Hematopoietic multipotent progenitor cell treated with erythropoietin and hydrocortisone succinate and interleukin-3 and kit ligand, for 8 days (in vitro differentiated cells): Measurements from ENCODE around the gene PLA2G4C.

Experiments used
- DNase-seq: peaks from one replicate; pipeline ENCODE4 v3.0.0-alpha.2; 2015

Gene PLA2G4C

DNA sequence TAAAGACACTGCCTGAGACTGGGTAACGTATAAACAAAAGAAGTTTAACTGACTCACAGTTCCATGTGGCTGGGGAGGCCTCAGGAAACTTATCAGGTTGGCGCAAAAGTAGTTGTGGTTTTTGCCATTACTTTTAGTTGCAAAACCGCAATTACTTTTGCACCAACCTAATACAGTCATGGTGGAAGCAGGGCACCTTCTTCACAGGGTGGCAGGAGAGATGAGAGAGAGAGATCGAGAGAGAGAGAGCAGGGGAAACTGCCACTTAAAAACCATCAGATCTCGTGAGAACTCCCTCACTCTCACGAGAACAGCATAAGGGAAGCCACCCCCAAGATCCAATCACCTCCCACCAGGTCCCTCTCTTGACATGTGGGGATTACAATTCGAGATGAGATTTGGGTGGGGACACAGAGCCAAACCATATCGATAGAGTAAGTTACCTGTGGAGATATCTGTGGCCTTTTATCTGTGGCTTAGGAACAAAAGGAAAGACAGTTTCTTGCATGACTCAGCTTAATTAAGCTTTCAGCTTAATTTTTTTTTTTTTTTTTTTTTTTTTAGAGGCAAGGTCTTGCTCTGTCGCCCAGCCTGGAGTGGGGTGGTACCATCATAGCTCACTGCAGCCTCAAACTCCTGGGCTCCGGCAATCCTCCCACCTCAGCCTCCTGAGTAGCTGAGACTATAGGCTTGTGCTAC lies 59.1 kb downstream of the PLA2G4C start:
- peak; percentile 33 for DNase-seq

DNA sequence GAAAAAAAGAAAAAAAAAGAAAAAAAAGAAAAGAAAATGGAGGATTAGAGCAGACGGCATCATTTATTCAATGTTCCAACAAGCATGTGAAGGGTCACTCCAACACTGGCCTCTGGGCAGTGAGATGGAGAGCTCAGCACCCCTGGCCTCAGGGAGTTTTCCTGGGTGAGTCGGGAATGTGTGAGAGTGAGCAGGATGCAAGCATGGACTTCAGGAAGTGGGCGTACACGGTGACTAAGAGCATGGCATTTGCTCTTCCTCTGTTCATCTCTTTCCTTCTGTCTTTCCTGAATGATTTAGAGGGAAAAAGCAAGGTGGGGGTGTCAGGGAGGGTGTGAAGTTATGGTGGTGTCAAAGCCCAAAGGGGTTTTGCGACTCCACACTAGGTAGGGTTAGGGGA lies 66.1 kb downstream of the PLA2G4C start:
- DNase-seq = no peak

DNA sequence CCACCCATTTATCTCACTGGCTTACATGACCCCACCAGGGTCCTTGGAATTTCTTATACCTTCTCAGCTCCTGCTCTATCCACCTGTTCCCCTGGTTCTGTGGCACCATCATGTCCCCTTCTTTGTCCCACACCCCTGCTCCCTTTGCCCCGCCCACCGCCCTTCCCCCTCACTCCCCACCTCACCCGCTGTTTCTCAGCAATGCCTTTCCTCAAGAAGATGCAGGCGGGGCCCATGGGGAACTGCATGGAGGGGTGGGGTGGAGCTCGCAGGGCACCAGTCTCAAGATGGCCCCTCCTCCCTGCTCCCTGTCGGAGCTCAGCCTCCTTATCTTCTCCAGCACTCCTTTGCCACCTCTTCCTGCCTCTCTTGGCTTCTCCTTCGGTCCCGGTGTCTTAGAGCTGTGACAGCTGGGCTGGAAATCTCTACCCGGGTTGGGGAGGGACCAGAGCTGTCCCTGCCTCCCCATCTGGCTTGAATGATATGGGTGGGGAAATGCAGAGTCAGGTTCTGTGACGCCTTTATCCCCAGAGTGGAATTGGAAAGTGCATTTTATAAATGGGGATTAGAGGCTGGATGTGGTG lies 66.8 kb downstream of the PLA2G4C start, which contains the start of gene CABP5:
TSS of gene CABP5 (minus strand) at position 405 of the 584 bp plus-strand sequence. CDS start at position 248, 157 bp downstream.
- peak; percentile 44 for DNase-seq

DNA sequence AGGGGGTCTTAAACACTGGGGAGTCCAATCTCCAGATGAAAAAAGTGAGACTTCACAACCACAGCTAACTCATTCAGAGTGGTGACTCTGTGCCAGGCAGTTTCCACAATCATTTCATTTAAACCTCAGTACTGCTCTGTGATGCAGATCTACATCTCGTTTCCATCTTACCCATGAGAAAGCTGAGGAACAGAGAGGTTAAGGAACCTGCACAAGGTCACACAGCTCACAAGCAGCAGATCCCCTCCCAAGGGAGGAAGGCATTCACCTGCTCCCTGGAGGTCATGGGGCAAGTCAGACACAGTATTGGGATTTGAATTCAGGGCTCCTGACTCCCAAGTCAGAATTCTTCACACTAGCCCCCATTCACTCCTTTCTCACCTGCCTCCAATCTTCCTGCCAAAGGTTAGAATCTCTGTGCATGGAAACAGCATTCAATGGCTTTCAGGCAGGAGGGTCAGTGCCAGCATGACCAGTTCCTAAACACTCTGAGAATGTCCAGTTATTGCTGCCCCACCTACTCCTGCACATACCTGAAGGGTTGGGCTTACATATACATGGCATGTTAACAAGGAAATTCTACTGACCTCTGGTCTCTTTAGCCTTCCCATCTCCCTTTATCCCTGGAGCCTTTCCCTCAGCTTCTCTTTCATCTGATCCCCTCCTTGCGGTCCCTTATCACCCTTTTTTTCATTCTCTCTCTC lies 68.6 kb downstream of the PLA2G4C start:
- DNase-seq = no peak

DNA sequence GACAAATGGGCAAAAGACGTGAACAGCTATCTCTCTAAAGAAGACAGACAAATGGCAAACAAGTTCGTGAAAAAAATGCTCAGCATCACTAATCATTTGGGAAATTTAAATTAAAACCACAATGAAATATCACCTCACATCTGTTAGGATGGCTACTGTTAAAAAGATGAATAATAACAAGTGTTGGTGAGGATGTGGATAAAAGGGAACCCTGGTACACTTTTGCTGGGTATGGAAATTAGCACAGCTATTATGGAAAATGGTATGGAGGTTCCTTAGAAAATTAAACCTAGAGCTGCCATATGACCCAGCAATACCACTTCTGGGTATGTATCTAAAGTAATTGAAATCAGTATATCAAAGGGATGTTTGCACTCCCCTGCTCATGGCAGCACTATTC lies 73.9 kb downstream of the PLA2G4C start:
- DNase-seq = no peak

DNA sequence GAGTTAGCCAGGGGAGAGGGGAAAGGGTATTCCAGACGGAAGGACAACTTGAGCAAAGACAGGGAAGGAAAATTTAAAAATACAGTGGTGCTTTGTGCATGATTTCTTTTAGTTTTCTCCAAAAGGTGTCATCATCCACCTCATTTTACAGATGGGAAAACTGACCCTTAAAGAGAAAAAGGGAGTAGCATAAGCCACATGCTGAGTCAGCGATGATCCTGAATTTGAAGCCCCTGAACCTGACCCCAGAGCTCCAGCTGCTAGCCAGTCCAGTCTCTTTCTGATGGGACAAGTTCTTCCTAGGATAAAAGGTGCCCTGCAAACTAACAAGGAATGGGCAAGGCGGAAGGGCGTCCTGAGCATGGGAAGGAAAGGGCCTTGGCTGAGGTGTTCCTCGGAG lies 77.0 kb downstream of the PLA2G4C start:
- no peak for DNase-seq

DNA sequence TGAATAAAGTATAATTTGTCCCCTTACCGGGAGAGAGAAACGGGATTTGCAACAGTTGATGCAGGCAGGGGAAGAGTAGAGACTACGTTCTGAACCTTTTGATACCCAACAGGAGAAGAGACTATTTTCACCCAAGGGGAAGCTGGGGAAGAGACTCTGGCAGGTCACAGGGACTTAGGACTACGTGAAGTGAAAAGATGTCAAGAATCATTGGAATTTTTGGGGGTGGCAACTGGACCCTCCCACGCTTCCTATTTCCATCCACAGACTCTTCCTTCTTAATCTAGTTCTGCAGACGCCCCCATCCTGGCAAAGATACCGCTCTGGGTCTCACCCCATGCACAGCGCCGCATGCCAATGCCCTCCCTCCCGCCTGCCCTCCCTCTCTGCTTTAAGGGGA lies 80.5 kb downstream of the PLA2G4C start:
- DNase-seq = no peak

DNA sequence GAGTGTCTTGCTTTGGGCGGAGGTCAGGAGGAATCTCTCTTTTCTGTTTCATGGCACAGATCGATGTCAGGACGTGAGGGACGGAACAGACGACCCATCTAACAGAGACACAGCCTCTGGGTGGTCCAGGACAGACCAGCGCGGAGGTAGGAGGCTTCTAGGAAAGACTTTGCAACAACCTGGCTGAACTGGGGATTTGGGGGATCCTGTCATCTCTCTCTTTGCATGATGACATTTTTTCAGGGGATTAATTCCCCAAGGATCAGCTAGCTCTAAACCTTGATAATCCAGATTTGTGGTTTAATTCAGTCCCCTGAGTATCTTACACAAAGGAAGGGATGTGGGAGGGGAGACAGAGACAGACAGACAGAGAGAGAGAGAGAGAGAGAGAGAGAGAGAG lies 81.2 kb downstream of the PLA2G4C start:
- DNase-seq = no peak

DNA sequence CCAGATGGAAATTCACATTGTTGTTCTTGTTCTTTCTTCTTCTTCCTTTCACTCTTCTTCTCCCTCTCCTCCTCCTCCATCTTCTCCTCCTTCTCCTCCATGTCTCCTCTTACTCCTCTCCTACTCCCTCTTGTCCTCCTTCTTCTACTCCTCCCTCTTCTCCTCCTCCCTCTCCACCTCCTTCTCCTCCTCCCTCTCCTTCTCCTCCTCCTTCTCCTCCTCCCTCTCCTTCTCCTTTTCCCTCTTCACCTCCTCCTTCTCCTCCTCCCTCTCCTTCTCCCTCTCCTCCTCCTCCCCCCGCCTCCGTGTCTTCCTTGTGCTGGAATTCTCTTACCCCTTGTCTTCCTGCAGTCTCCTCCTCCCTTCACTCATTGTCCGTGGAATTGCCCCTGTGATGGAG lies 85.1 kb downstream of the PLA2G4C start:
- no peak for DNase-seq

DNA sequence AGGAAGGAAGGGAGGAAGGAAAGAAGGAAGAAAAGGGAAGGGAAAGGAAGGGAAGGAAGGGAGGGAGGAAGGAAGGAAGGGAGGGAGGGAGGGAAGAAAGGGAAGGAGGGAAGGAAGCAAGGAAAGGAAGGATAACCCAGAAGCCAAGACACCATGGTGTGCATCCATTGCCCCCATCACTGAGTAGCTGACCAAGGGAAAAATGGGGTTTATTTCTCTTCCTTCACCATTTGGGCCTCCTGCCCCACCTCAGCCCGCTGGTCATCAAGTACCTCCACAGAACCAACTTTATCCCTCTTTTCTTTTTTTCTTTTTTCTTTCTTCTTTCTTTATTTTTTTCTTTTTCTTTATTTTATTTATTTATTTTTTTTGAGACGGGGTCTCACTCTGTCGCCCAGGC lies 87.1 kb downstream of the PLA2G4C start:
- DNase-seq = no peak

DNA sequence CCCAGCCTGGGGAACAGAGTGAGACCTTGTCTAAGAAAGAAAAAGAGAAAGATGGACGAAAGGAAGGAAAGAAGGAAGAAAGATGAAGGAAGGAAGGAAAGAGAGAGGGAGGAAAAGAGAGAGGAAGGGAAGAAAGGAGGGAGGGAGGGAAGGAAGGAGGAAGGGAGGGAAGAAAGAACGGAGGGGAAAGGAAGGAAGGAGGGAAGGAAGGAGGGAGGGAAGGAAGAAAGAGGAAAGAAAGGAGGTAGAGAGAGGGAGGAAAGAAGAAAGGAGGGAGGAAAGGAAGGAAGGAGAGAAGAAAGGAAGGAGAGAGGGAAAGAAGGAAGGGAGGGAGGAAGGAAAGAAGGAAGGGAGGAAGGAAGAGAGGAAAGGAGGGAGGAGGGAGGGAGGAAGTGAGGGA lies 87.6 kb downstream of the PLA2G4C start:
- DNase-seq = no peak

DNA sequence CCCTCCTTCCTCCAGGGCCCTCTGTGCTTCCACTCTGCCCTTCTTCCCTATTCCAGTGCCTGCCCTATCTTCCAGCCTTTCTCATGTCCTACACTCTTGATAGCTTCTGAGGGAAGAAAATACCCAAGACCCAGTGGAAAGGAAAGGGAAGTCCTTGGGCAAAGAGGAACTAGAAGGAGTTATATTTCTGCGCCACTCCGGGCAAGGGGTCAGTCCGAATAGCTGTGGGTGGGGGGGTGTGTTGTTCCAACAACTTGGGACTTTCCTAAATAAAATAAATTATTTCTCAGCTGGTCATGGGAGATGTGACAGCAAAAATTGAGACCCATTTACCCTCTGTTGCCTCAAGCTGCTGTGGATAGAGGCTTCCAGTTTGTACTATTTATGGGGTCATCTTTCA lies 89.9 kb downstream of the PLA2G4C start:
- no peak for DNase-seq

DNA sequence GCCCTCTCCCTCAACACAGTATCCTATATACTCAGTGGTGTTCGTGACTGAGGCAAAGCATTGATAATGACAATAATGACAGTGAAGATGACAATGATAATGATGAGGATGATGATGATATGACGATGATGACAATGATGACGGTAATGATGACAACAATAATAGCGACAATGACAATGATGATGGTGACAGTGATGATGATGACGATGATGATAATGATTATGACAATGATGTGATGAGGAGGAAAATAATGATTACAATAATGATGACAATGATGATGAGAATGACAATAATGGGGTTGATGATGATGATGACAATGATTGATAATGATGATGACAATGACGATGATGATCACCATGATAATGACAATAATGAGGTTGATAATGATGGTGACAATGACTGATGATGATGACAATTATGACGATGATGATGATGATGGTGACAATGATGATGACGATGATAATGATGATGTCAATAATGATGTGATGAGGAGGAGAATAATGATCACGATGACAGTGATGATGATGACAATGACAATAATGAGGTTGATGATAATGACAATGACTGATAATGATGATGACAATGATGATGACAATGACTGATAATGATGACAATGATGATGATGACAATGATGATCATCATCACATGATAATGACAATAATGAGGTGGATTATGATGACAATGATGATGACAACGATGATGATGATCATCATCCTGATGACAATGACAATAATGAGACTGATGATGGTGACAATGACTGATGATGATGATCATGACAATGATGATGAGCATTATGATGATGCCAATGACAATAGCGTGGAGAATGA lies 99.5 kb downstream of the PLA2G4C start:
- no peak for DNase-seq

DNA sequence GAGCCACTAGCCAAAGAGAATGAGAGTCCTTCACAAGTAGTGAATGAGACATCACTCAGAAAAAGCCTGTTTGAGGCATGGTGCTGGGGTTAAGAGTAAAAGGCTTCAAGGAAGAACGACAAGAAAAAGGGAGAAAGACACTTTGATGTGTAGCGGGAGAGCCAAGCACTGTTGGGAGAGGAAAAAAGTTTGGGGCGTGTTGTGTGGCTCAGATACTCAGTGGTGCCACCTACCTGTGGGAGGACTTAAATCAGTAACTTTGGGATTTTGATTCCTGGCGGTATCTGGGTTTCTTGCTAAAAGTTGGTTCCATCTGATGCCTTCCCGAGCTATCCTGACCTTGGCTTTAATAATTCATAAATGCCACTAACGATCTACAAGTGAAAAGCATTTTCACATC lies 103.9 kb downstream of the PLA2G4C start:
- peak; percentile 2 for DNase-seq

DNA sequence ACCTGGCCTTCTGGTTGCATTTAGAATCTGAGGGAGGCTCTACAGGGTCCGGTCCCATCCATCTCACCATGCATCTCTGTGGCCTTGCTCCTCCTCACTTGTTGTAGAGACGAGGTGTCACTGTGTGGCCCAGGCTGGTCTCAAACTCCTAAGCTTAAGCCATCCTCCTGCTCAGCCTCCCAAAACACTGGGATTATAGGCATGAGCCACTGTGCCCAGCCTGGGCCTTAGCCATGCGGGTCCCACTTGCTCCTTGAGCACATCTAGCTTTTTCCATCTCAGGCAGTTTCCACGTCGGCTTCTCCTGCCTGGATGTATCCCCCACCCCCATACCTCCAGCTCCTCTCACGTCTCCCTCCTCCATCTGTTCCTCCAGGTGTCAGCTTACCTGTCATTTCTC lies 106.4 kb downstream of the PLA2G4C start:
- no peak for DNase-seq

DNA sequence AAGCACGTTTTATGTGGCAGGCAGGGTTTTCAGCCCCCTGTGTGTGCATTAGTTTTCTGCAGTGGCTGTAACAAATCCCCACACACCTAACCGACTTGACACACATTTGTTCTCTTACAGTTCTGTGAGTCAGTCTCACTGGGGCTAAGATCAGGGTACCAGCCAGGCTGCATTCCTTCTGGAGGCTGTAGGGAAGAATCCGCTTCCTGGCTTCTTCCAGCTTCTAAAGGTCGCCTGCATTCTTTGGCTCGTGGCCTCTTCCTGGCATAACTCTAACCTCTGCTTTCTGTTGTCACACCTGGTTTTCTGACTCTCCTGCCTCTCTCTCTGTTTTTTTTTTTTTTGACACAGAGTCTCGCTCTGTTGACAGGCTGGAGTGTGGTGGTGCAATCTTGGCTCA lies 109.8 kb downstream of the PLA2G4C start:
- no peak for DNase-seq

DNA sequence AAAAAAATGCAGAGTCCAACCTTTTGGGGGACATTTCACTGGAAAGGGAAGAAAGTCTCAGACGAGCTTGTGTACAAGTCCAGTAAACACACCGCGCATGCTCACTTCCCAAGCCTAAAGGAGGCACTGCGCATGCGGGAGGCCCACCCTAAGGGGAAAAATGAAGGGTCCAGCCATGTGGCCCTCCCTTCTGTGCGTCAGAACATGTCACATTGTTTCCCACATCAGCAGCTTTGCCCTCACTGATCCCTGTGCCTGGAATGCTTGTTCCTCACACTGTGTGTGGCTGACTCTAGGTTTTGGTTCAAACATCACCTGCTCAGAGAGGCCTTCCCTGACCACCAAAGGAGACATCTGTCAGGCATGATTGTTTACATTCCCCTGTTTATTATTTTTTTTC lies 111.8 kb downstream of the PLA2G4C start:
- no peak for DNase-seq
